Transverse colon (tissue), 4 donors: ENCODE data around the gene DHRS4. TPM values are rescaled to one million over a fixed set of nuclear protein-coding genes. Genes with fewer than 3 reads are reported as not detected.

ENCODE experiments used
- DNase-seq: peaks from one replicate; pipeline ENCODE4 v3.0.0-alpha.2; 2019
- H3K27ac ChIP-seq, 4 donors: fragments of 200-600 bp; sonication (generic); 2 replicates each; pipeline ENCODE4 v1.5.1; 2016 to 2018; ENCODE audit warnings: inconsistent platforms in 4 of 4
- H3K27me3 ChIP-seq: fragments of 200-600 bp; sonication (generic); 2 replicates; pipeline ENCODE4 v1.5.1; 2017; ENCODE audit warnings: inconsistent platforms
- H3K36me3 ChIP-seq, 4 donors: fragments of 200-600 bp; sonication (generic); 2 replicates each; pipeline ENCODE4 v1.5.1; 2017 to 2019; ENCODE audit warnings: inconsistent platforms in 4 of 4
- H3K4me1 ChIP-seq, 4 donors: fragments of 200-600 bp; sonication (generic); 2 replicates each; pipeline ENCODE4 v1.5.1; 2017 to 2020; ENCODE audit warnings: inconsistent platforms in 4 of 4
- H3K4me3 ChIP-seq, 4 donors: fragments of 200-600 bp; sonication (generic); 1 replicate in 1 of 4; 2 replicates in 3 of 4; pipeline versions ENCODE4 v1.5.1 to v1.6.1; 2017 to 2019; ENCODE audit warnings: inconsistent platforms in 4 of 4
- H3K9me3 ChIP-seq, 2 donors: fragments of 200-600 bp; sonication (generic); 2 replicates each; pipeline ENCODE4 v1.5.1; 2017 to 2019; ENCODE audit warnings: inconsistent platforms in 2 of 2
- EP300 ChIP-seq: sonication (generic); formaldehyde crosslinking; IDR thresholded peaks from one replicate; pipeline ENCODE4 v1.6.1; 2017; ENCODE audit warnings: antibody characterized with exemption, low read depth
- POLR2A ChIP-seq: fragments of 450-650 bp; IDR thresholded peaks from one replicate; pipeline ENCODE4 v1.6.1; 2016; ENCODE audit warnings: antibody characterized with exemption, mild to moderate bottlenecking, moderate library complexity
- POLR2AphosphoS5 ChIP-seq, 3 donors: sonication (generic); formaldehyde crosslinking; IDR thresholded peaks; one replicate each; pipeline ENCODE4 v1.6.1; 2016; ENCODE audit warnings: antibody characterized with exemption in 3 of 3
- WGBS, 2 donors: methylation state at CpG; one replicate each; pipeline ENCODE4 v1.1.5; 2018; ENCODE audit warnings: low coverage in 1 of 2; 5-methylcytosine and 5-hydroxymethylcytosine counted together
- in situ Hi-C, 4 donors: fragments of 200-750 bp; cut with MboI; loops; one replicate each; pipeline versions ENCODE4 v1.15.0 to v1.15.1; 2017; ENCODE audit warnings: low sequenced_read_pairs in 3 of 4, low pct_ligation_motif_present in 1 of 4, low pct_unique_long_range_greater_than_20kb in 1 of 4
- intact Hi-C: fragments of 100-400 bp; cut with DNase I; formaldehyde crosslinking; loops from one replicate; pipeline ENCODE4 v1.15.1; 2023; ENCODE audit warnings: low total_unique reads
- total RNA-seq, 4 donors: library from RNA; depleted of rRNA; stranded (reverse); fragments of >200 nt; gene quantifications; one replicate each; pipeline ENCODE4 v1.1.0, GENCODE V29; 2016
- TF ChIP-seq, protein P1 (sequence below), 5 experiments: fragments of 200-600 bp in 3 of 5; fragments of 450-650 bp in 2 of 5; sonication (generic) in 3 of 5; IDR thresholded peaks; 1 replicate in 2 of 5; 2 replicates in 3 of 5; pipeline ENCODE4 v1.5.1; 2016 to 2017; ENCODE audit warnings: antibody characterized with exemption in 5 of 5, inconsistent platforms in 3 of 5, mild to moderate bottlenecking in 2 of 5, moderate library complexity in 1 of 5

Gene DHRS4
- 10 to 100 TPM; 29.9 to 54.9 (median 42.6) TPM for total RNA-seq

DNA sequence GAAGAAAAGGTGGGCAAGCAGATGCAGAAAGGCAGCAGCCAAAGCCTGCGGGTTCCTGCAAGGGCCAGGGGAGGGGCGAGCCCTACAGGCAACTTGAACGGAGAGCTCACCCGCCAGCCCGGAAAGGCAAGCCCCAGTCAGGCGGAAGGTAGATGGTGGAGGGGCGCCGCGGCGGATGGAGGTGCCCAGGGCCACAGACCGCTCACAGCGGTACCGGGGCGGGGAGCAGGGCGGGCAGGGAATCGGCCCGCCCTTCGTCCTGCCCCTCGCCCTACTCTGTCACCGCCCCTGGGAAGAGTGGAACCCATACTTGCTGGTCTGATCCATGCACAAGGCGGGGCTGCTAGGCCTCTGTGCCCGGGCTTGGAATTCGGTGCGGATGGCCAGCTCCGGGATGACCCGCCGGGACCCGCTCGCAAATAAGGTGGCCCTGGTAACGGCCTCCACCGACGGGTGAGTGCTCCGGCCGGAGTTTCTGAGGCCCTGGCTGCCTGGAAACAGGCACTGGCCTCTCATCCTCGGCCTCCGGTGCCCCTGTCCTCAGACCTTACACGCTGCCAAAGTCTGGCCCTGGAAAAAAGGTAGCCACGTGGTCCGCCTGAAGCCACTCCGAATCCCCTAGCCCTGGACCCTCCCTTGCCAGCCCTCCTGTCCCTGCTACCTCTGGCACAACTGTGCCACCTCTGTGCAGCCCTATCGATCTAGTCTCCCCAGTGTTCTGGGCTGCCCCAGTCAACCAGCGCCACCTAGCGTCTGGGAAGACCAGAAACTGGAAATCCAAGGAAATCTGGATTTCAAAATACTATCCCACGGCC, at the start of gene DHRS4:
TSS of gene DHRS4 (plus strand) at position 307 of the 815 bp plus-strand sequence. CDS start at position 326, 19 bp downstream.
- intact Hi-C loops = no loop called here
- no peaks in the 10 kb centered on the region for H3K9me3 ChIP-seq
- WGBS, 2 donors = 1% methylated on average over 38 of the region's 44 CpGs; no CpG with 5 or more reads in 1 of the 2 donors

DNA sequence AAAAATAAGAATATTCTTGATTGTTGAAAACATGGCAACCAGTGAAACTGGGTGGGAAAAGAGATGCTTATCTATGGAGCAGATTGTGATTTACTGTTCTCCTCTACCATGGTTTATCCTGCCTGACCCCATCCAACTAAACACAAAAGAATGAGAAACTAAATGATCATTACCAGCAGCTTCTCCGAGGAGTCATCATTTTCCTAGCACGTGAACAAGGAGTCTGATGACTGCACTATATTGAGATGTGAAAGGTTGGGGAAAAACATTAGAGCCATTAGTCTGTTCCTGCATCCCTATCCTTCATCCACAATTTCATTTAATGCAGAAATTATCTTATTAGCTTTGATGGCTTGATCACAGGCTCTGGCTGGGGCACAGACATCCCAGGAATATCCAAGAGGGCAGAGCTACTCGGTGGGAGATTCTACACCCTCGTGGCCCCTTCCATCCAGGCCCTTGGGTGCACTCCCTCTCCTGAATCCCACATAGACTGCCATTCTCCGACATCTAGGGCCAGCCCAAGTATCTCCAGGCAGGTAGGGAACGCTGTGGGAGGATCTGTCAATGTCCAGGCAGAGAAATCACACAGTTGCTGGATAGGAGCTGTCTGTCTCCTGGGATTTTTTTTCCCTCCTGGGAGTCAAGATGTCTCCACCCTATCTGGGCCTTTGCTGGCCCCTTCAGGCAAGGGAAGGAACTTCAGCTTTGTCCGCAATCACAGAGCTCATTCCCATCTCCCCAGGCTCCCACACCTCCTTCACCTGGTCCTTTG, 43.3 kb upstream of the DHRS4 start:
- peak; percentile 54 for DNase-seq

More for the DNA sequence above, at the start of gene DHRS4:
- in situ Hi-C loops = no loop called here
- TF ChIP-seq POLR2AphosphoS5 (IDR thresholded peaks at IDR 0.05) (peak; percentile 17 to 69 (median 68)), POLR2A (peak; percentile 71), EP300 (no peak)
- TF ChIP-seq, protein P1, sequence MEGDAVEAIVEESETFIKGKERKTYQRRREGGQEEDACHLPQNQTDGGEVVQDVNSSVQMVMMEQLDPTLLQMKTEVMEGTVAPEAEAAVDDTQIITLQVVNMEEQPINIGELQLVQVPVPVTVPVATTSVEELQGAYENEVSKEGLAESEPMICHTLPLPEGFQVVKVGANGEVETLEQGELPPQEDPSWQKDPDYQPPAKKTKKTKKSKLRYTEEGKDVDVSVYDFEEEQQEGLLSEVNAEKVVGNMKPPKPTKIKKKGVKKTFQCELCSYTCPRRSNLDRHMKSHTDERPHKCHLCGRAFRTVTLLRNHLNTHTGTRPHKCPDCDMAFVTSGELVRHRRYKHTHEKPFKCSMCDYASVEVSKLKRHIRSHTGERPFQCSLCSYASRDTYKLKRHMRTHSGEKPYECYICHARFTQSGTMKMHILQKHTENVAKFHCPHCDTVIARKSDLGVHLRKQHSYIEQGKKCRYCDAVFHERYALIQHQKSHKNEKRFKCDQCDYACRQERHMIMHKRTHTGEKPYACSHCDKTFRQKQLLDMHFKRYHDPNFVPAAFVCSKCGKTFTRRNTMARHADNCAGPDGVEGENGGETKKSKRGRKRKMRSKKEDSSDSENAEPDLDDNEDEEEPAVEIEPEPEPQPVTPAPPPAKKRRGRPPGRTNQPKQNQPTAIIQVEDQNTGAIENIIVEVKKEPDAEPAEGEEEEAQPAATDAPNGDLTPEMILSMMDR (IDR thresholded peaks at IDR 0.05) = peak; percentile 85 to 93 (median 89)
- Histone ChIP-seq H3K27ac (peak within 1 kb of the TSS; percentile 85 to 96 (median 89)), H3K4me1 (peaks cover 7 to 18% (median 15%) of the 10 kb centered on the region in 4 donors), H3K27me3 (no peaks in the 10 kb centered on the region), H3K36me3 (no peaks in the 10 kb centered on the region), H3K4me3 (peak within 1 kb of the TSS; percentile 51 to 85 (median 65))
- peak; percentile 88 for DNase-seq

DNA sequence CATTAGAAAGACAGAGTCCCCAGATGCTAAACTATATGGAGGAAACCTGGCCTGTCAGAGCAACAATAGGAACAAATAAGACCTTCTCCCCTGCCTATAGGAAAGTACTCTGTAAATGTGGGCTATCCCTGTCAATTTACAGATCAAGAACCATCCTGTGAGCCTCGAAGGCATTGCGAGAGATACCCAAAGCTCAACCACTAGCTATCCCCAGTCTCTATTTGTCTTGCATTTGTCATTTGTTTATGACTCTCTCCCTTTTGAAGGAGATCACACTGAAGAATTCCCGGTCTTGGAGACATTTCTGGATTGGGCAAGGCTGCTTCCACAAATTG, 42.7 kb upstream of the DHRS4 start:
- in situ Hi-C loops = loop anchor here in 3 of 4 donors (10.0 to 25.0 kb wide), 3 partner anchors 174 to 274 kb away; partner anchors contain the start of gene DHRS2 (in 1 of the 3)
- Histone ChIP-seq H3K27ac (no peak overlapping the region), H3K27me3 (no peaks in the 10 kb centered on the region), H3K4me1 (no peaks in the 10 kb centered on the region), H3K36me3 (no peaks in the 10 kb centered on the region), H3K9me3 (no peaks in the 10 kb centered on the region), H3K4me3 (no peak overlapping the region)
- no peak for DNase-seq
- WGBS, 2 donors = 91 to 100% methylated on average over 2 to 3 of the region's 3 CpGs
- TF ChIP-seq POLR2AphosphoS5 (IDR thresholded peaks at IDR 0.05) (no peak), EP300 (no peak), POLR2A (no peak)
- TF ChIP-seq, protein P1 (IDR thresholded peaks at IDR 0.05) = no peak
- intact Hi-C loops = no loop called here

More for the DNA sequence above, 43.3 kb upstream of the DHRS4 start:
- Histone ChIP-seq H3K9me3 (no peaks in the 10 kb centered on the region), H3K27ac (no peak overlapping the region), H3K4me1 (no peaks in the 10 kb centered on the region), H3K27me3 (no peaks in the 10 kb centered on the region), H3K4me3 (no peak overlapping the region), H3K36me3 (no peaks in the 10 kb centered on the region)
- in situ Hi-C loops (loop anchor here in 3 of 4 donors (10.0 to 25.0 kb wide), 3 partner anchors 173 to 273 kb away; partner anchors contain the start of gene DHRS2 (in 1 of the 3)), intact Hi-C loops (no loop called here)
- 62 to 64% methylated on average over 3 to 7 of the region's 7 CpGs for WGBS, 2 donors
- TF ChIP-seq, protein P1 (IDR thresholded peaks at IDR 0.05) = peak; percentile 61 to 77 (median 74)
- TF ChIP-seq POLR2A = no peak

DNA sequence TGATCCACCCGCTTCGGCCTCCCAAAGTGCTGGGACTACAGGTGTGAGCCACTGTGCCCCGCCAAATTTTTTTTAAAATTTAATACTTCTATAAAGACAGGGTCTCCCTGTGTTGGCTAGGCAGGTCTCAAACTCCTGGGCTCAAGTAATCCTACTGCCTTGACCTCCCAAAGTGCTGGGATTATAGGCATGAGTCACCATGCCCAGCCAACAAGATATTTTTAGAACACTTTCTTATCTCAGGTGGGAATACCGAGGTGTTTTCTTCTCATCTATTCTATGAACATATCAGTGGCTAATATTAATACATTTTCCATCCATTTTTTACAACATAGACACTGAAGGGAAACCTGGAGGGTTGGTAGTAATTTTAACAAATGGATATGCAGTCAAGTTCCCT, 38.0 kb upstream of the DHRS4 start:
- Histone ChIP-seq H3K4me3 (no peak overlapping the region), H3K4me1 (no peaks in the 10 kb centered on the region), H3K9me3 (no peaks in the 10 kb centered on the region), H3K27me3 (no peaks in the 10 kb centered on the region), H3K27ac (no peak overlapping the region), H3K36me3 (no peaks in the 10 kb centered on the region)
- TF ChIP-seq POLR2A (no peak), POLR2AphosphoS5 (IDR thresholded peaks at IDR 0.05) (no peak), EP300 (no peak)
- TF ChIP-seq, protein P1 (IDR thresholded peaks at IDR 0.05) = no peak
- in situ Hi-C loops (loop anchor here in 3 of 4 donors (10.0 to 25.0 kb wide), 3 partner anchors 178 to 278 kb away; partner anchors contain the start of gene DHRS2 (in 1 of the 3)), intact Hi-C loops (no loop called here)
- WGBS, 2 donors = 84 to 88% methylated on average over 1 to 4 of the region's 4 CpGs
- DNase-seq = no peak
